Measurements from ENCODE around the gene TBCB.

Gene TBCB

DNA sequence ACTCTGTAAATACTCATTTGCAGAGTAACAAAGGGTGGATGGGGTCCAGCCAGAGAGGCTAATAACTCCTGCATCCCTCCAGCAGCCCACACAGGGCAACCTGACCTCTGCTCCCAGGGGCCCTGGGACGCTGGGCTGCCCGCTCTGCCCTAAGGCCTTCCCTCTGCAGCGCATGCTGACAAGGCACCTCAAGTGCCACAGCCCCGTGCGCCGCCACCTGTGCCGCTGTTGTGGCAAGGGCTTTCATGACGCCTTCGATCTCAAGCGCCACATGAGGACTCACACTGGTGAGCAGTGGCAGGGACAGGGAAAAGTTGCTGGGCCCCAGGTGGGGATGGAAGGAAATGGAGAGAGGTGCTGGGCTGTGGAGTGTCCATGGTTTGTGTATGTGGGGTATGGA is 2.6 kb upstream of the TBCB start:
- no peak for TF ChIP-seq RAD21 (IDR thresholded peaks at IDR 0.05; ENCODE audit: low read depth)

DNA sequence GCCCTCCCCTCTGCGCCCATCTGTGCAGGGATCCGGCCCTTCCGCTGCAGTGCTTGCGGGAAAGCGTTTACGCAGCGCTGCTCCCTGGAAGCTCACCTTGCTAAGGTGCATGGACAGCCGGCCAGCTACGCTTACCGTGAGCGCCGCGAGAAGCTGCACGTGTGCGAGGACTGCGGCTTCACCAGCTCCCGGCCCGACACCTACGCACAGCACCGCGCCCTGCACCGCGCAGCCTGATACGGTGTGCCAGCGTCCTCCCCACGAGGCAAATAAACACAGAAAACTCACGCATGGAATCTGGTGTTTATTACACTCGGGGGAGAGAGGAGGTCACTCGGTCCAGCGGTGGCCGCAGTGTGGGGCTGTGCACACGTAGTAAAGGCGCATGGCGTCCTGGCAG is 1.8 kb upstream of the TBCB start:
- no peak for TF ChIP-seq NFIC (IDR thresholded peaks at IDR 0.05)
- TF ChIP-seq TAF1 (IDR thresholded peaks at IDR 0.05; ENCODE audit: low read depth), result no peak
- TF ChIP-seq YY1 (IDR thresholded peaks at IDR 0.05; ENCODE audit: low read depth), result no peak
- TF ChIP-seq TEAD4 (IDR thresholded peaks at IDR 0.05), result no peak
- TF ChIP-seq ZBTB7A (IDR thresholded peaks at IDR 0.05; ENCODE audit: low read depth), result no peak
- TF ChIP-seq CREB1 (IDR thresholded peaks at IDR 0.05; ENCODE audit: low read depth), result no peak
- no peak for TF ChIP-seq EP300 (IDR thresholded peaks at IDR 0.05; ENCODE audit: borderline replicate concordance)
- TF ChIP-seq RAD21 (IDR thresholded peaks at IDR 0.05; ENCODE audit: low read depth), result no peak
- no peak for TF ChIP-seq CEBPB (IDR thresholded peaks at IDR 0.05)
- no peak for TF ChIP-seq TCF12 (IDR thresholded peaks at IDR 0.05; ENCODE audit: low read depth)
- TF ChIP-seq, protein P1, sequence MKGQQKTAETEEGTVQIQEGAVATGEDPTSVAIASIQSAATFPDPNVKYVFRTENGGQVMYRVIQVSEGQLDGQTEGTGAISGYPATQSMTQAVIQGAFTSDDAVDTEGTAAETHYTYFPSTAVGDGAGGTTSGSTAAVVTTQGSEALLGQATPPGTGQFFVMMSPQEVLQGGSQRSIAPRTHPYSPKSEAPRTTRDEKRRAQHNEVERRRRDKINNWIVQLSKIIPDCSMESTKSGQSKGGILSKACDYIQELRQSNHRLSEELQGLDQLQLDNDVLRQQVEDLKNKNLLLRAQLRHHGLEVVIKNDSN (IDR thresholded peaks at IDR 0.05), result no peak
- TF ChIP-seq, protein P2, sequence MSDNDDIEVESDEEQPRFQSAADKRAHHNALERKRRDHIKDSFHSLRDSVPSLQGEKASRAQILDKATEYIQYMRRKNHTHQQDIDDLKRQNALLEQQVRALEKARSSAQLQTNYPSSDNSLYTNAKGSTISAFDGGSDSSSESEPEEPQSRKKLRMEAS (IDR thresholded peaks at IDR 0.05), result no peak

DNA sequence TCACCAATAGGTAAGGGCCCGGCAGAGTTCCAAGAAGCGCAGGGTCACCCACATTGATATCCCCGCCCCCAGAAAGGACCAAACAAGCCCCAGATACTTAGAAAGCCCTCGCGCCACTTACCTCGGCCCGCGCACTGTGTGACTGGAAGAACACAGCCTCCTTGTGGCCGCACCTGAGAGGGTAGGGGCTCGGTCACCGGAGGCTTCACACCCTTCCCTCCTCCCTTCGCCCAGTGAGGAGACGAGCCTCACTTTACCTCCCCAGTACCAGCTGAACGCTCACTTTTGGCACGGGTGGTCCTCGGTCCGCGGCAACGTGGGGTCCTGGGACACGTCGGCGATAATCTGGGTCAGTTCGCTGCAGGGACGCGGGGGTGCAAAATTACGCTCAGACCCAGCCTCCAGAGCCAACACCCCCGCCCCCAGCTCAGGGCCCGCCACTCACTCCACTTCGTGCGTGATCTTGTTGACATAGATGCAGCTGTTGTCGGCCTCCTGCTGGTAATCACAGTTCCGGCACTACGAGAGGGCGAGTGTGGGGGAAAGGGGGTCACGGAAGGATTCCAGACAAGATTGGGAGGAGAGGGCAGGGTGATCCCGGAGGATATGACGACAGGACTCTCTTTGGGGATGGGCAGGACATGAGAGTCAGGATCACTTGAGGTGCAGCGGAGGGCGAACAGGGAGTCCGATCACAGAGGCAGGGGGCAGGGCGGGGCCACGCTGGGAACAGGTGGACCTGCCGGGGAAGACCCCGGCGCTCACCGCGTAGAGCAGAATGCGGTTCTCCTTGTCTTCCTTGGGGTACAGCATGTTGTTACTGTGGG is 1.2 kb upstream of the TBCB start:
- no peak for TF ChIP-seq RAD21 (IDR thresholded peaks at IDR 0.05; ENCODE audit: low read depth)
- TF ChIP-seq ZBTB7A (IDR thresholded peaks at IDR 0.05; ENCODE audit: low read depth), result peak; percentile 63; the same call in 1 of the 2 replicates

DNA sequence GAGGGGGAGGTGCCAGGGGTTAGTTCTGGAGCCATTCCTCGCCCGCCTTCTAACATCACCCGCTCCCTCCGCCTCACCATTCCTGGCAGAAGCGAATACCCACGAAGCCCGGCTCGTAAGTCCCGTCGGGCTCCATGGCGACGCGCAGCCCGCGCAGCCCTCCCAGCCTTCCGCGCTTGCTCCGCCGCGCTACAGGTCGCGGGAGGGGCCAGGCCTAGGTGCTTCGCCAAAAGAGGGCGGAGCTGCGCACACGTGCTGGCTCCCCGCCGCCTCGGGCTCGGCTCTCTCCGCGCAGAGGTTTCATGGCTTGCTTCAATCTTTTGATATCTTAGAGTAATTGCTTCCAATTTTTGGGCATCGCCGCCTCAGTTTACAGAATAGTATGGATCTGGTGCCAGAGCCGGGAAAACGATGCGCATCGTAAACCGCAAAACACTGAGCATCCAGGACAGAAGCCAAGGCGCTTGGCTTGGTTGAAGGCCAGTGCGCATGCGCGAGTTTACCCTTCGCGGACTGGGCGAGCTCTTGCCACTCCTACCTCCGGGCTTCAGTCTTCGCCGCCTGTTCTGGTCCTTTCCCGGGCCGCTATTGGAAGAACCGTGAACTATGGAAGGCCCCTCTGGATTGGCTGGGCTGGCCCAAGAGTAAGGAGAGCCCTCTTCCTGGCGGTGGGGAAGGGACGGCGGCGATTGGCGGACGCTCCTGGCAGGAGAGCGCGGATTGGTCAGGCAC is 381 bp upstream of the TBCB start, which contains the start of gene POLR2I:
Gene POLR2I (minus strand): TSS at position 155 of the 732 bp plus-strand sequence. CDS start 19 bp downstream, at position 136.
- TF ChIP-seq CEBPB (IDR thresholded peaks at IDR 0.05), result no peak
- TF ChIP-seq, protein P1 (IDR thresholded peaks at IDR 0.05), result peak; percentile 89
- TF ChIP-seq ZBTB7A (IDR thresholded peaks at IDR 0.05; ENCODE audit: low read depth), result no peak
- 0 out of 2 replicates have a peak, but pooled peaks have one; percentile 22 for TF ChIP-seq TEAD4 (IDR thresholded peaks at IDR 0.05)
- TF ChIP-seq, protein P3, sequence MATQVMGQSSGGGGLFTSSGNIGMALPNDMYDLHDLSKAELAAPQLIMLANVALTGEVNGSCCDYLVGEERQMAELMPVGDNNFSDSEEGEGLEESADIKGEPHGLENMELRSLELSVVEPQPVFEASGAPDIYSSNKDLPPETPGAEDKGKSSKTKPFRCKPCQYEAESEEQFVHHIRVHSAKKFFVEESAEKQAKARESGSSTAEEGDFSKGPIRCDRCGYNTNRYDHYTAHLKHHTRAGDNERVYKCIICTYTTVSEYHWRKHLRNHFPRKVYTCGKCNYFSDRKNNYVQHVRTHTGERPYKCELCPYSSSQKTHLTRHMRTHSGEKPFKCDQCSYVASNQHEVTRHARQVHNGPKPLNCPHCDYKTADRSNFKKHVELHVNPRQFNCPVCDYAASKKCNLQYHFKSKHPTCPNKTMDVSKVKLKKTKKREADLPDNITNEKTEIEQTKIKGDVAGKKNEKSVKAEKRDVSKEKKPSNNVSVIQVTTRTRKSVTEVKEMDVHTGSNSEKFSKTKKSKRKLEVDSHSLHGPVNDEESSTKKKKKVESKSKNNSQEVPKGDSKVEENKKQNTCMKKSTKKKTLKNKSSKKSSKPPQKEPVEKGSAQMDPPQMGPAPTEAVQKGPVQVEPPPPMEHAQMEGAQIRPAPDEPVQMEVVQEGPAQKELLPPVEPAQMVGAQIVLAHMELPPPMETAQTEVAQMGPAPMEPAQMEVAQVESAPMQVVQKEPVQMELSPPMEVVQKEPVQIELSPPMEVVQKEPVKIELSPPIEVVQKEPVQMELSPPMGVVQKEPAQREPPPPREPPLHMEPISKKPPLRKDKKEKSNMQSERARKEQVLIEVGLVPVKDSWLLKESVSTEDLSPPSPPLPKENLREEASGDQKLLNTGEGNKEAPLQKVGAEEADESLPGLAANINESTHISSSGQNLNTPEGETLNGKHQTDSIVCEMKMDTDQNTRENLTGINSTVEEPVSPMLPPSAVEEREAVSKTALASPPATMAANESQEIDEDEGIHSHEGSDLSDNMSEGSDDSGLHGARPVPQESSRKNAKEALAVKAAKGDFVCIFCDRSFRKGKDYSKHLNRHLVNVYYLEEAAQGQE (IDR thresholded peaks at IDR 0.05; ENCODE audit: low read depth), result no peak
- peak; percentile 79 for TF ChIP-seq YY1 (IDR thresholded peaks at IDR 0.05; ENCODE audit: low read depth)
- TF ChIP-seq EP300 (IDR thresholded peaks at IDR 0.05; ENCODE audit: borderline replicate concordance), result no peak
- no peak for TF ChIP-seq RAD21 (IDR thresholded peaks at IDR 0.05; ENCODE audit: low read depth)
- 0 out of 2 replicates have a peak, but pooled peaks have one; percentile 37 for TF ChIP-seq TAF1 (IDR thresholded peaks at IDR 0.05; ENCODE audit: low read depth)
- no peak for TF ChIP-seq EGR1 (IDR thresholded peaks at IDR 0.05)
- no peak for TF ChIP-seq CREB1 (IDR thresholded peaks at IDR 0.05; ENCODE audit: low read depth)
- TF ChIP-seq, protein P2 (IDR thresholded peaks at IDR 0.05), result peak; percentile 100
- TF ChIP-seq TCF12 (IDR thresholded peaks at IDR 0.05; ENCODE audit: low read depth), result no peak; the same call in 1 of the 2 replicates
- TF ChIP-seq FOXM1 (IDR thresholded peaks at IDR 0.05; ENCODE audit: borderline replicate concordance, low read depth), result 0 out of 2 replicates have a peak, but pooled peaks have one; percentile 25
- 0 out of 2 replicates have a peak, but pooled peaks have one; percentile 39 for TF ChIP-seq NFIC (IDR thresholded peaks at IDR 0.05)

DNA sequence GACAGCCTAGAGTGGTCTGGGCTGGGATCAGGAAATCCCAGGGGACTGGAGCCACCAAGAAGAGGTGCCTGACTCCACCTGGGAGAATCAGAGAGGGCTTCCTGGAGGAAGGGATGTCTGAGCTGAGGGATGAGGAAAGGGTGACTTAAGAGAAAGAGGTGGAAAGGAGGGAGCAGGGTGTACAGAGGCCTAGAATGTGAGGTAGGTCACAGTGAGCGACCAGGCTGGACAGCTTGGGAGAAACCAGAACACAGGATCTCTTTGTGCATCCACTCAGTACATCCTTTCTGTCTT is 1.0 kb downstream of the TBCB start:
- no peak for TF ChIP-seq NFIC (IDR thresholded peaks at IDR 0.05)

DNA sequence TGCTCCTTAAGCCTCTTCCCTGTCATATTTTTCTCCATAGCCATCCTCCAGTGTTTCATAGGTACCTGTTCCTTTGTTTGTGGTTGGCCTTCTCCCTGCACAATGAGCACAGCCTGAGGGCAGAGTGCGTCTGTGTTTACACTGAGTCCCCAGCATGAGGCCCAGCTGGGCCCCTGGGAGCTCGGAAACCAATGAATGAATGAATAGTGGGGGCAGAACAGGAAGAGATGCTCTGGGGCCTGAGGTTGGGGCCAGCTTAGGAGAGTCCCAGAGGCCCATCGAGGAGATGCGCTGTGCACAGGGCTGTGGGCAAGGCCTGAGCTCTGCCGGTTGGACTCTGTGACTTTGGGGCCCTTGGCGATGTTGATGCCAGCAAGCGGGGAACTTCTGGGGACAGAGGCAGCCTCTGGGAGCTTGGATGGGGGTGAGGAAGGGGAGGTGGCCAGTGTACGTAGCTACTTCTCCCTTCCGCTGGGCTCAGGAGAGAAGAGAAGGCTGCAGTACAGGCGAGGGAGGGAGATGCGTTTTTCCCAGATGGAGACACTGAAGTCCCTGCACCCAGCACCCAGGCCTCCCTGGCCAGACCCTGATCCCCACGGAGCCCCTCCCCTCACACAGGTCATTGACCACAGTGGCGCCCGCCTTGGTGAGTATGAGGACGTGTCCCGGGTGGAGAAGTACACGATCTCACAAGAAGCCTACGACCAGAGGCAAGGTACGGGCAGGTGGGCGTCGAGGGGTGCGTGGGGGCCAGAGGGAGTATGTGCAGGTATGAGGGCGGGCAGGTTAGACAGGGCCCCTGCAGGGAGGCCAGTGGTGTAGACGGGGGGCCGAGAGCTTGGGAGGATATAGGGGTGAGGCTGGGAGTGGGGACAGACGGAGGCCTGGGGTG is 5.1 kb downstream of the TBCB start:
- TF ChIP-seq TCF12 (IDR thresholded peaks at IDR 0.05; ENCODE audit: low read depth) (no peak), NFIC (IDR thresholded peaks at IDR 0.05) (no peak), ZBTB7A (IDR thresholded peaks at IDR 0.05; ENCODE audit: low read depth) (no peak), EP300 (IDR thresholded peaks at IDR 0.05; ENCODE audit: borderline replicate concordance) (no peak), FOXM1 (IDR thresholded peaks at IDR 0.05; ENCODE audit: borderline replicate concordance, low read depth) (no peak), CEBPB (IDR thresholded peaks at IDR 0.05) (no peak), TEAD4 (IDR thresholded peaks at IDR 0.05) (no peak), RAD21 (IDR thresholded peaks at IDR 0.05; ENCODE audit: low read depth) (no peak), TAF1 (IDR thresholded peaks at IDR 0.05; ENCODE audit: low read depth) (no peak), EGR1 (IDR thresholded peaks at IDR 0.05) (no peak), YY1 (IDR thresholded peaks at IDR 0.05; ENCODE audit: low read depth) (no peak), CREB1 (IDR thresholded peaks at IDR 0.05; ENCODE audit: low read depth) (no peak)
- TF ChIP-seq, protein P2 (IDR thresholded peaks at IDR 0.05), result no peak
- TF ChIP-seq, protein P1 (IDR thresholded peaks at IDR 0.05), result no peak
- TF ChIP-seq, protein P3 (IDR thresholded peaks at IDR 0.05; ENCODE audit: low read depth), result no peak

Measured in Ishikawa (cell line).